ENCODE data around the gene KANSL2.
"Not testable (repeated sequence)": the region's sequence is repeated elsewhere in the genome, so short reads cannot be mapped to it uniquely, and the experiment has no call there.

KANSL2 gene

DNA sequence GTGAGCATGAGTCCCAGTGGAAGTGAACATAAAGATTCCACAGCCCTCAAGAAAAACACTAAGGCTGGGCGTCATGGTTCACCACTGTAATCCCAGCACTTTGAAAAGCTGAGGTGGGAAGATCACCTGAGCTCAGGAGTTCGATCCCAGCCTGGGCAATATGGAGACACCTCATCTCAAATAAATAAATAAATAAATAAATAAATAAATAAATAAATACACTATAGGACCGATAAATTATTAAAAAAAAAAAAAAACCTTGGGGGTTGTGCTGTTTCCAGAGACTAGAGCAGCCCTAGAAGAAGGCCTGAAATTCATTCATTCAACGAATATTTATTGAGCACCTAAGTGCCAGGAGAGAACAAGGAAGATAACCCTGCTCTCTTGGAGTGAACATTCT, 1.5 kb upstream of the KANSL2 start:
- no peak for DNase-seq (ENCODE audit: low read depth in 2 of 2)

DNA sequence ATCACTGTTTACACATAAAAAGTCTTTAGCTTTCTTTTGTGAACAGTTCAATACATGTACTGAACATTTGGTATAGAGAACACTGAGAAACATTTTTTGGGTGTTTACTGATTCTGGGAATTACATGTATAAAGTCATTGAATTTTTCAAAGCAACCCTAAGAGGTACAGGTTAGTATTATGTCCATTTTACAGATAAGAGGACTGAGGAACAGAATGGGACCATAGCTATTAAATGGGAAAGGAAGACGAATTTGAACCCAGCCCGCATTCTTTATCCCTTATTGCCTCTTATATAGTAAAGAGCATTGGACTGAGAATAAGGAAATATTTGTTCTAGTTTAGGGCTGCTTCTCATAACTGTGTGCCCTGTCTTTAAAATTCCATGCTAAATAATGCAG, 889 bp upstream of the KANSL2 start:
- no peak for DNase-seq (ENCODE audit: low read depth in 2 of 2)

DNA sequence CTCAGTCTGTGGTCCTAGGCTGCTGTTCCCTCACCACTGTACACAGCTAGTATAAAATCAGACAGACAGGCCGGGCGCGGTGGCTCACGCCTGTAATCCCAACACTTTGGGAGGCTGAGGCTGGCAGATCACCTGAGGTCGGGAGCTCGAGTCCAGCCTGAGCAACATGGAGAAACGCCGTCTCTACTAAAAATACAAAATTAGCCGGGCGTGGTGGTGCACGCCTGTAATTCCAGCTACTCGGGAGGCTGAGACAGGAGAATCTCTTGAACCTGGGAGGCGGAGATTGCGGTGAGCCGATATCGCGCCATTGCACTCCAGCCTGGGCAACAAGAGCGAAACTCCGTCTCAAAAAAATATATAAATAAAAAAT, 481 bp upstream of the KANSL2 start:
- DNase-seq (ENCODE audit: low read depth in 2 of 2), result not testable (repeated sequence)

DNA sequence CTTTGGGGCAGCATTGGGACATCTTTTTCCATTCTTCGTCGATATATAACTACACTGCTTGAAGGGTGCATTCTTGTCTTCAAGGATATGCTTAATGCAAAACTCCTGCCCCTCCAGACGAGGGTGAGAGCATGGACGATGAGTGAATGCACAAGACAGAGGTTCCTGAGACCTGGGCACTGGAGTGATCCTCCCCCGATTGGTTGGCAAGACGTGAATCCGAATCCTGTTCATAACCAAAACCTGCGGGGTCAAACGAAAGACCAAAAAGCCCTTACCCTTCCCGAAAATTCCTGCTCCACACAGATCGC, 684 bp downstream of the KANSL2 start:
- no peak for DNase-seq (ENCODE audit: low read depth in 2 of 2)

DNA sequence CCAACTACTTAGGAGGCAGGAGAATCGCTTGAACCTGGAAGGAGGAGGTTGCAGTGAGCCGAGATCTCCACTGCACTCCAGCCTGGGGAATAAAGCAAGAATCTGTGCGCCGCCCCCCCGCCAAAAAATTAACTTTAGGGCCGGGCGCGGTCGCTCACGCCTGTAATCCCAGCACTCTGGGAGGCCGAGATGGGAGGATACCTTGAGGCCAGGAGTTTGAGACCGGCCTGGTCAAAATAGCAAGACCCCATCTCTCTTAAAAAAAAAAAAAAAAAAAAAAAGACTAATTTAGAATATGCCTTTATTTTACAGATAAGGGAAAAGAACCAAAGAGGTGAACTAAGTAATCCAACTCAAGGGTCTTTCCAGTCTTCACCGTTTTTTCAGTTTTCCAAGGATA, 1.2 kb downstream of the KANSL2 start:
- no peak for DNase-seq (ENCODE audit: low read depth in 2 of 2)

DNA sequence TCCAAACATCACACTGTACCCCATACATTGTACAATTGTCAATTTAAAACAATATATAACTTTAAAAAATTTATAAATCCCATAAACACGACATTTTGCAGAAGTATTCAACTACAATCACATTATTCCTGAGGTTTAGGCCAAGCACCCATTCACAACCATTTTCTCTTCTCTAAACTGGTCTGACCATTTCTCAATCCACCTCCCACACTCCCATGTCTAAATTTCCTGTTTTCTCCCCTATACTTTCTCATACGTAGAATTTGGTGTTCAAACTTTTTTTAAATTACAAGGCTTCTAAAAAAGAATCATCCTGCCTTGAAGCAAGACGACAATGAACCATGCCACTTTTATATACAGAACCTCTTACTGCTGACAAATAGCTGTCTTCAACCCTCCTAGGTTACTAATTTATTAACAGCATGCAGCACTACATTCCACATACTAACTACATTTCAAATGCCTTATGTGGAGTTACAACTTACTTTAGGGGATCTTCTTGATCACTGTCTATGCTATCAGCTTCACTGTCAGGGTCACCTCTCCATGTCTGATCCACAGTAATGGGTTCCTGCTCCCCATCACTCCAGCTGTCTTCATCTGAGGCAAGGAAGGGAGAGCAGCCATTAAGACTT, 3.4 kb downstream of the KANSL2 start:
- DNase-seq (ENCODE audit: low read depth in 2 of 2), result no peak

DNA sequence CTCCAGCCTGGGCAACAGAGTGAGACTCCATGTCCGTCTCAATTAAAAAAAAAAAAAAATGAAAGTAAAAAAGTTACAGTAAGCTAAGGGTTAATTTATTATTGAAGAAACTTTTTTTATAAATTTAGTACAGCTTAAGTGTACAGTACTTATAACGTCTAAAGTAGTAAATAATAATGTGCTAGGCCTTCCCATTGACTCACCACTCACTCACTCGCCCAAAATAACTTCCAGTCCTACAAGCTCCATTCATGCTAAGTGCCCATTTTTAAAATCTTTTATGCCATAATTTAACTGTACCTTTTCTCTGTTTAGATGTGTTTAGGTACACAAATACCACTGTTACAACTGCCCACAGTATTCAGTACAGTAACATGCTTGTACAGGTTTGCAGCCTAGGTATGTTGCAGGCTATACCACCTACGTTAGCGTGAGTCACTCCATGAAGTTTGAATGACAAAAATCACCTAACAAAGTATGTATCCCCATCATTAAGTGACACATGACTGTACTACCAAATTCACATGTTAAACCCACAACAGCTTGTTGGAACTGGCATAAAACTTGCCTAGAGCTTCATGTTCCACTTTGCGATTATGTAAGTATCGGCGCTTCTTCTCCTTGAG, 10.7 kb downstream of the KANSL2 start:
- no peak for DNase-seq (ENCODE audit: low read depth in 2 of 2)

DNA sequence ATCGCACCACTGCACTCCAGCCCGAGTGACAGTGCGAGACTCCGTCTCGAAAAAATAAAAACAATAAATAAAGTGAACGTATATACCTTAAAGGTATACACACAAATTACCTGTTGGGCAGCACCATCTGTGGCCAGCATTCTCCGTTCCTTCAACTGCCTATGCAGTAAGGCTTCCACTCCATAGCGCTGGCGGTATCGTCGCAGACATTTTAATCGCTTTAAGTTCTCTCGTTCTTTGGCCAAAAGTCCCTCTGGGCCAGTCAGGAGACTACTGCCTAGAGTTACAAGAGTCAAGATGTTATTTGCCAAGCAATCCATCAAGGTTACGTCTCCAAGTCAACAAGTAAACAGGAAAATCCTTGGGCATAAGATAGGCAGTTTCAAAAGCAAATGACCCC, 13.0 kb downstream of the KANSL2 start:
- DNase-seq (ENCODE audit: low read depth in 2 of 2), result no peak

DNA sequence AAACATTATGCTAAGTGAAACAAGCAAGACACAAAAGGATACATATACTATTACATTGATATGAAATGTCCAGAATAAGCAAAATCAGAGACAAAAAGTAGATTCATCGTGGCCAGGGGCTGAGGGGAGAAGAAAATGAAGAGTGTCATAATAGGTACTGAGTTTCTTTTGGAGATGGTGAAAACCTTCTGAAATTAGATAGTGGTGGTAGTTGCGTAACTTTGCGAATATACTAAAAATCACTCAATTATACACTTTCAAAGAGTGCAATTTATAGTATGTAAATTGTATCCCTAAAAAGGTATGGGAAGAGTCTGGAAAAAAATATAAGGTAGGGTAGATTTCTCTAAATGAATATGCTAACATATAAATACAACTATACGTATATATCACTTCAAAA, 22.2 kb downstream of the KANSL2 start:
- DNase-seq (ENCODE audit: low read depth in 2 of 2), result no peak

DNA sequence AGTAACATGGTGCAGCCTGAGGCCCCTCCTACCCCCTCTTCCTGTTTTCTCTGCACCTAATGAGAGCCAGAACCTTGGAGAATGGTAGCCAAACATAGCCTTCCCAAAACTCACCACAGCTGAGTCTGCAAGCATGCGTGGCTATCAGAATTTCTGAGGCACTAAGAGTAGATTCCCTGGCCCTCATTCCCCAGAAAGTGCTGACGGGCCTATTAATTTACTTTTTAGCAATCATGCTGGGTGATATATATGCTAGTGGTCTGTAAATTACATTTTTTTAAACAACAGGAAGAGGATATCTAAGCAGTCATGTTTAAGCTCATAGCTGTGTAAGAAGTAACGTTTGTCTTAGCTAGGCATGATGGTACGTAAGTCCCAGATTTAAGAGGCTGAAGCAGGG, 30.4 kb downstream of the KANSL2 start:
- DNase-seq (ENCODE audit: low read depth in 2 of 2), result no peak

DNA sequence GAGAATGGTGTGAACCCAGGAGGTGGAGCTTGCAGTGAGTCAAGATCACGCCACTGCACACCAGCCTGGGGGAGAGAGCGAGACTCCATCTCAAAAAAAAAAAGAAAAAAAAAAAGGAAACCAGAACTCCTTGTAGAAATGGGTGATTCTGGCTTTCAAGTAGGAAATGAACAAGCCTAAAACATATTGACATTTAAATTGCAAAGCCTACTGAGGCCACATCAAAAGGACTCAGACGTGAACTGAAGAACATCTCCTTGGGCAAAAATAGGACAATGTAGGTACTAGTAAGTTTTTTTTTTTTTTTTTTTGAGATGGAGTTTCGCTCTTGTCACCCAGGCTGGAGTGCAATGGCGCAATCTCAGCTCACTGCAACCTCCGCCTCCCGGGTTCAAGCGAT, 36.7 kb downstream of the KANSL2 start:
- not testable (repeated sequence) for DNase-seq (ENCODE audit: low read depth in 2 of 2)

DNA sequence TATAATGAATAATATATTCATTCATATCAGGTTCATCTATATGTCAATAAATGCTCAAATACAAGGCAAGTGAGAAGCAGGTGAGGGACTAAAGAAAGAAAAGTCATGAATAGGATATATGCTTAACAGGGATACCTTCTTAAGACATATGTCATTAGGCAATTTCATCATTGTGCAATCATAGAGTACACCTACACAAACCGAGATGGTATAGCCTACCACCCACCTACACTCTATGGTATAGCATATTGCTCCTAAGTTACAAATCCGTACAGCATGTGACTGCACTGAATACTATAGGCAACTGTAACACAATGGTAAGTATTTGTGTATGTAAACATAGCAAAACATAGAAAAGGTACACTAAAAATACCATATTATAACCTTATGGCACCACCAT, 39.0 kb downstream of the KANSL2 start:
- DNase-seq (ENCODE audit: low read depth in 2 of 2), result no peak

DNA sequence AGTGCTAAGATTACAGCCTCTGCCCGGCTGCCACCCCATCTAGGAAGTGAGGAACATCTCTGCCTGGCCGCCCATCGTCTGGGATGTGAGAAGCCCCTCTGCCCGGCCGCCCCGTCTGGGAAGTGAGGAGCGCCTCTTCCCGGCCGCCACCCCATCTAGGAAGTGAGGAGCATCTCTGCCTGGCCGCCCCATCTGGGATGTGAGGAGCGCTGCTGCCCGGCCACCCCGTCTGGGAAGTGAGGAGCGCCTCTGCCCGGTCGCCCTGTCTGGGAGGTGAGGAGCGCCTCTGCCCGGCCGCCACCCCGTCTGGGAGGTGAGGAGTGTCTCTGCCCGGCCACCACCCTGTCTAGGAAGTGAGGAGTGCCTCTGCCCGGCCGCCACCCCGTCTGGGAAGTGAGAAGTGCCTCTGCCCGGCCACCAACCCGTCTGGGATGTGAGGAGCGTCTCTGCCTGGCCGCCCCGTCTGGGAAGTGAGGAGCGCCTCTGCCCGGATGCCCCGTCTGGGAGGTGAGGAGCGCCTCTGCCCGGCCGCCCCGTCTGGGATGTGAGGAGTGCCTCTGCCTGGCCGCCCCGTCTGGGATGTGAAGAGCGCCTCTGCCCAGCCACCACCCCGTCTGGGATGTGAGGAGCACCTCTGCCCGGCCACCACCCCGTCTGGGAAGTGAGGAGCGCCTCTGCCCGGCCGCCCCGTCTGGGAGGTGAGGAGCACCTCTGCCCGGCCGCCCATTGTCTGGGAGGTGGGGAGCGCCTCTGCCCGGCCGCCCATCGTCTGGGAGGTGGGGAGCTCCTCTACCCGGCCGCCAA, 40.1 kb downstream of the KANSL2 start:
- not testable (repeated sequence) for DNase-seq (ENCODE audit: low read depth in 2 of 2)

DNA sequence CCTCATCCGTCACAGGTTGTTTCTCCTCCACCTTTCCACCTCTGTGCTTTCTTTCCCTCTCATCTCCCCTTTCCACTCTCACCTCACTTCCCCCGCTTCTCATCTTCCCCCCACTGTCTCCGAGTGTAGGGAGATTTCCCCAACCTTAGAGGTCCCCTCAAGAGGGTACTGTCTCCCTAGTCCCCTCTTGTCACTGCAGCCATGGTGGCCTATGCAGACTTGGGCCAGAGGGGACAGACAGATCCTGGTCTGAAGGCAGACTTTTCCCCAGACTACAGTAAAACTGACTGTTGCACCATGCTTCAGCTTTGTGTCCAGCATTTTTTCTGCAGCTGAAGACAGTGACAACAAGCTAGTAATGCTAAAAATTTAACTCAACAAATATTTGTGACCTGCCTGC, 41.2 kb downstream of the KANSL2 start:
- DNase-seq (ENCODE audit: low read depth in 2 of 2), result no peak

DNA sequence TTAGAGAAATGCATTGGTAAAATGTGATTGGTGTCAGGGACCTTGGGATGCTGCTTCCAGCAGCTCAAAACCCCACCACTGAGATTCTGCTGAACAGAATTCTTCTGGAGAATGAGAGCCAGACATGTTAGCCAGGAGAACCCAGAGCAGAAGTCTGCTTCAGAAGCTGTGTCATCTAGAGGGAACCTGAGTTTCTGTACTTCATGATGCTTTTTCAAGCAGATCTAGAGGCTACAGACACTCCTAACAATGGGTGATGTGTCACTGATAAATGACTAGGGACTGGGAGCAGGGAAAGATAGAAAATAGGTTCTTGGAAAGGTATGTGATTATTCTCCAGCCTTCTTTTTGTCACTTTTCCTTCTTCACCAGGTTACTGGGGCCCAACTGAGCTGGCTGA, 41.6 kb downstream of the KANSL2 start:
- DNase-seq (ENCODE audit: low read depth in 2 of 2), result no peak

DNA sequence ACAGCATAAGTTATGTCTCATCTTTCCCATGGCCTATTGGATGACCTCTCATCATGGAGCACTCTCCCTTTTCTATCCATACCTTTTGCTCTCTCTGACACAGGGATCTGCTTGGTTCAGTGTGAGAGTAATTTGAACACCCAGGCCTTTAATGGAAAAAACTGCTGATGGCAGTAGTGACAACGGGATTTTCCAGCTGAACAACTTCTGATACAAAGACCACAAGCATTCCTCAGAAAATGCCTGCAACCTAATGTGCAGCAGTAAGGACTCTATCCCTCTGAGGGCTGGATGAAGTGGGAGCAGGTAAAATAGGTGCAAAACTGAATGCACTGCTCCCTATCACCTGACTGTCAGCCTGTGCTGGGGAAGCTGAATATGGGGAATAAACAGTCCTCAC, 51.0 kb downstream of the KANSL2 start:
- DNase-seq (ENCODE audit: low read depth in 2 of 2), result no peak

DNA sequence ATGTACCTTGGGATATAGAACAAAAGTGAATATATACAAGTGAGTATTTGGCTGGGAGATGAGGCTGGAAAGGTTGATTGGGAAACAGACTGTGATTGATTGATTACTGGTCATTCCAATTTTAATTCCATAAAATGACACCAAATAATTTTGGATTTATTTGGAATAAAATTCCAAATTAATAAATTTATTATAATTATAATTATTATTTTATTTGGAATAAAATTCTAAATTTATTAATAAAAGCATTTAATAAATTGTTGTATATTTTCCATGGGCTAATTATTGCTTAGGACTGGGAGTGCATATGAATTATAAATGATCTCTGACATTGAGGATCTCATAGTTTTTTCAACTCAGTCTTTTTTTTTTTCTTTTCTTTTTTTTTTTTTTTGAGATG, 51.7 kb downstream of the KANSL2 start:
- DNase-seq (ENCODE audit: low read depth in 2 of 2), result no peak

DNA sequence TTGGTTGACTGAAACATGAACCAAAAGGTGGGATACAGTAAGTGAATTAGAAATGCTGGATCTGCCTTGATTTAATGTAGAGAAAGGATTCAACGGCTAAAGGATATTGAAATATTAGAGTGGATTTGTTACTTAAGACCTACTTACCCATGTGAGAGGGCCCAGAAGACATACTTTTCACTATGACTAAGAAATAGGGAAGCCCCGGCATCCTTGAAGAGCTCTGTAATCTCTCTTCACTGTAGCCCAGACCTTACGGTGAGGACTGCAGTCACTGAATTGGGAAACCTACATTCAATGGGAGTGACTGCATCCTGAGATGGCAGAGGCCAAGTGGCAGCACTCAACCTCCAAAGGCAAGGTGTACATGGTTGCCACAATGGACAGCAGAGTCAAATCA, 52.5 kb downstream of the KANSL2 start:
- no peak for DNase-seq (ENCODE audit: low read depth in 2 of 2)

DNA sequence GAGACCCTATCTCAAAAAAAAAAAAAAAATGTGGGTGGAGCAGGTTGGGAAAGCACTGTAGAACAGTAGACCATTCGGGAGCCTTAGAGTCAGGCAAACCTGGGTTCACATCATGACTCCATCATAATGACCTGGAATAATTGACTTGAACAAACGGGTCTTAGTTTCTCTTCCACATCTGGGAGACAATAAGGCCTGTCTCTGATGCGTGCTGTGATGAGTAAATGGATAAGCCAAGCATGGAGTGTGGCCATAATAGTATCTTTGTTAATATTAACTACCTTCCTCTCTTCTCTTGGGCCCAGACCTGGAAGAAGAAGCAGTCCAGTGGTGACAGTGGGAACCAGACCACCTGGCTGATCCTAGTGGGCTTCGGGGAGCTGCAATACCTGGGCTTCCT, 54.5 kb downstream of the KANSL2 start:
- DNase-seq (ENCODE audit: low read depth in 2 of 2), result no peak

DNA sequence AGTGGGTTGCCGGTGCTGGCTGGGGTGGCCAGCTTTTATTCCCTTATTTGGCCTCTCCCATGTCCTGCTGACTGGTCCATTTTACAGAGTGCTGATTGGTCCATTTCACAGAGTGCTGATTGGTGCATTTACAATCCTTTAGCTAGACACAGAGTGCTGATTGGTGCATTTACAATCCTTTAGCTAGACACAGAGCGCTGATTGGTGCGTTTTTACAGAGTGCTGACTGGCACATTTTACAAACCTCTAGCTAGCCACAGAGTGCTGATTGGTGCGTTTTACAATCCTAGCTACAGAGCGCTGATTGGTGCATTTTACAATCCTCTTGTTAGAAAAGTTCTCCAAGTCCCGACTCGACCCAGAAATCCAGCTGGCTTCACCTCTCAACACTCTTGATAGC, 59.0 kb downstream of the KANSL2 start:
- DNase-seq (ENCODE audit: low read depth in 2 of 2), result not testable (repeated sequence)

DNA sequence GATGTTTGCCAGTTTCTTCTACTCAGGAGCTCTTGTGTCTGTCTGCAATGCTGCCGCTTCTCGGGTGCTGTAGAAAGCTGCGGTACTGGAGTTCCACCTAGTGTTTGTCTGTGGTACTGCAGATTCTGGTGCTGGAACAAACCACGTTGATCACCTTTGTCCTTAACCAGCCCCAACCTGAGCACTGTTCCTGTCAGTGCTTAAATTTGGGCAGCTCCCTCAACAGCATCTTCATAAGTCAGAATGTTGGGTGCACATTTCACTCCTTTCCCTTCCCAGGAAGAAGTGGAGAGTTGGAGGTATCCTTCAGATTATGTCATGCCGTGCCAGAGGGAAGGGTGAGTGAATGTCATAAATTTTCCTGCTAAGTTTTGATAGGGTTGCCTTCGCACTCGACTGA, 63.5 kb downstream of the KANSL2 start:
- DNase-seq (ENCODE audit: low read depth in 2 of 2), result peak; percentile 37 to 69

DNA sequence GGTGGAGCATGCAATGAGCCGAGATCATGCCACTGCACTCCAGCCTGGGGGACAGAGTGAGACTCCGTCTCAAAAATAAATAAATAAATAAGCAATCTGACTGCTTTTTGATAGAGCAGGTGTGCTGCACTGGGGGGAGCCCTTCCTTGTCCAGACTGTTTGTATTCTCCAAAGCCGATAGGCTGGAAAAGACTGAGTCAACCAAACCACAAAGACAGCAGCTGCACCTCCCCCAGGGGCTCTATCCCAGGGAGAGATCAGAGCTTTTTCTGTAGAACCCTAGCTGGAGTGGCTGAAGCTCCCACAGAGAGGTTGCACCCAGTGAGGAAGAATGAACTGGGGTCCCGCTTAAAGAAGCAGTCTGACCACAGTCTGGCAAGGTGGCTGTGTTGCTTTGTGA, 66.4 kb downstream of the KANSL2 start:
- no peak for DNase-seq (ENCODE audit: low read depth in 2 of 2)

DNA sequence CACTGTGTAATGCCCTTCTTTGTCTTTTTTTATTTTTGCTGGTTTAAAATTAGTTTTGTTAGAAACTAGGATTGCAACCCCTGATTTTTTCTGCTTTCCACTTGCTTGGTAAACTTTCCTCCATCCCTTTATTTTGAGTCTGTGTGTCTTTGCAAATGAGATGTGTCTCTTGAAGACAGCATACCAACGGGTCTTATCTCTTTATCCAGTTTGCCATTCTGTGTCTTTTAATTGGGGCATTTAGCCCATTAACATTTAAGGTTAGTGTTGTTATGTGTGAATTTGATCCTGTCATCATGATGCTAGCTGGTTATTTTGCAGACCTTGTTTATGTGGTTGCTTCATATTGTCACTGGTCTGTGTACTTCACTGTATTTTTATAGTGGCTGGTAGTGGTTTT, 68.7 kb downstream of the KANSL2 start:
- DNase-seq (ENCODE audit: low read depth in 2 of 2), result no peak
